A673 (cell line): ENCODE data around the gene AQP2. TPM values are rescaled to one million over a fixed set of nuclear protein-coding genes. Genes with fewer than 3 reads are reported as not detected.

ENCODE experiments used
- BruUV-seq: library from RNA; stranded (reverse); fragments of 400-500 nt; replicated peaks from 2 replicates; lab custom pipeline; 2021; lab: Mats Ljungman, UMichigan
- CTCF ChIA-PET: fragments of 300-600 bp; sonication (Branson Sonifier 250); formaldehyde crosslinking; loops from one replicate; lab custom pipeline; 2022; ENCODE audit warnings: antibody characterized with exemption; lab: Charles Lee
- POLR2A ChIA-PET: fragments of 300-600 bp; sonication (Branson Sonifier 250); formaldehyde crosslinking; loops from one replicate; lab custom pipeline; 2022; ENCODE audit warnings: antibody characterized with exemption; ENCODE audit not compliant: low non-redundant PET; lab: Charles Lee
- DNase-seq: peaks from one replicate; pipeline ENCODE4 v3.0.0-alpha.2; 2015; ENCODE audit warnings: low spot score
- H3K27ac ChIP-seq: fragments of 200-600 bp; sonication (generic); 2 replicates; pipeline ENCODE4 v1.5.1; 2016; ENCODE audit warnings: mixed run types, low read depth, mild to moderate bottlenecking, mixed read lengths, antibody characterized with exemption, low read length; ENCODE audit not compliant: poor library complexity, severe bottlenecking
- H3K27me3 ChIP-seq: fragments of 200-600 bp; sonication (generic); replicated peaks from 2 replicates; pipeline ENCODE4 v1.6.1; 2017; ENCODE audit warnings: mixed run types, low read depth, mild to moderate bottlenecking, mixed read lengths, antibody characterized with exemption, low read length; ENCODE audit not compliant: insufficient read depth, poor library complexity
- H3K36me3 ChIP-seq: fragments of 200-600 bp; sonication (generic); 2 replicates; pipeline ENCODE4 v1.6.1; 2016; ENCODE audit warnings: mixed run types, mild to moderate bottlenecking, mixed read lengths, antibody characterized with exemption, low read length; ENCODE audit not compliant: insufficient read depth, poor library complexity, severe bottlenecking
- H3K4me1 ChIP-seq: fragments of 200-600 bp; sonication (generic); 2 replicates; pipeline ENCODE4 v1.6.1; 2017; ENCODE audit warnings: mixed run types, mild to moderate bottlenecking, mixed read lengths, antibody characterized with exemption, low read length; ENCODE audit not compliant: insufficient read depth, poor library complexity, severe bottlenecking
- H3K4me3 ChIP-seq: fragments of 200-600 bp; sonication (generic); 2 replicates; pipeline ENCODE4 v1.5.1; 2016; ENCODE audit warnings: low read depth, mixed run types, mild to moderate bottlenecking, mixed read lengths, low read length; ENCODE audit not compliant: poor library complexity, severe bottlenecking
- H3K9me3 ChIP-seq: fragments of 200-600 bp; sonication (generic); 2 replicates; pipeline ENCODE4 v1.6.1; 2016; ENCODE audit warnings: mixed run types, low read depth, mild to moderate bottlenecking, mixed read lengths, antibody characterized with exemption, low read length; ENCODE audit not compliant: poor library complexity, severe bottlenecking
- EZH2 ChIP-seq: fragments of 200-600 bp; sonication (generic); IDR thresholded peaks from 2 replicates; pipeline ENCODE4 v1.6.1; 2017; ENCODE audit warnings: borderline replicate concordance, low read depth, mild to moderate bottlenecking, mixed read lengths, antibody characterized with exemption, low read length; ENCODE audit not compliant: poor library complexity, severe bottlenecking
- intact Hi-C: fragments of 100-400 bp; cut with micrococcal nuclease; formaldehyde crosslinking; loops from one replicate; pipeline ENCODE4 v1.10.0; 2022; ENCODE audit not compliant: unreplicated experiment
- total RNA-seq: library from RNA; stranded (reverse); gene quantifications from 2 replicates; pipeline ENCODE4 v1.2.3, GENCODE V29; 2021
- TF ChIP-seq, protein P1 (sequence below): fragments of 300-800, 200-600 bp; sonication (generic); conservative IDR thresholded peaks from 2 replicates; pipeline ENCODE4 v1.5.1; 2017; ENCODE audit warnings: low read depth, mild to moderate bottlenecking, antibody characterized with exemption, low read length, moderate library complexity, mixed read lengths

Gene AQP2
- total RNA-seq, 1 experiment from 2014 or later, result not detected

DNA sequence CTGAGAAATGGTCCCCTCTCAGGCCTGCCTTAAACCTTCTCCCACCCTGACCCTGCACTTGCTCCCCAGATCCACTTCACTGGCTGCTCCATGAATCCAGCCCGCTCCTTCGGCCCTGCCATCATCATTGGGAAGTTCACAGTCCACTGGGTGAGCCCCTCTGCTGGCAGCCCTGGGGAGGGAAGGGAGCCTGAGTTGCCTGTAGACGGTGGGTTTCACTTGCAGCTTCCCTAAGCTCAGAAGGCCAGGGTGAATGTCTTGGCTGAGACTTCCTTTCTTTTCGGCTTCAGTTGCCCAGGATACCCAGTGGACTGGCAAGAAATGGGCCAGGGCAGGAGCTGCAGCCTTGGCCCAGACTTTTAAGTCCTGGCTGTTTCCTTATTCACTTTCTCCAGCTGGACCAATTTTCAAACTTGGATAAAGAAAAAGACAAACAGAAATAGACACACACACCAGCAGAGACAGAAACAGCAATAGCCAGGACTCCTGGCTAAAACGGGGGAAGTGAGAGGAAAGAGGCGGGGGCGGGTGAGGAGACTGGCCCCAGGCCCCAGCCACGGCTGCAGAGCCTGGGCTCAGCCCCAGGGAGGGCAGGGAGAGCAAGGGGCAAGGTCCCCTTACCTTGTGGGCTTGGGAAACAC lies 24.3 kb downstream of the AQP2 start:
- ChIA-PET POLR2A (no interaction called here), CTCF (no interaction called here)
- no peak for DNase-seq
- Histone ChIP-seq H3K27ac (no peak overlapping the region), H3K27me3 (no peaks in the 10 kb centered on the region), H3K4me1 (no peaks in the 10 kb centered on the region), H3K36me3 (no peaks in the 10 kb centered on the region), H3K4me3 (no peak overlapping the region), H3K9me3 (no peaks in the 10 kb centered on the region)
- TF ChIP-seq, protein P1, sequence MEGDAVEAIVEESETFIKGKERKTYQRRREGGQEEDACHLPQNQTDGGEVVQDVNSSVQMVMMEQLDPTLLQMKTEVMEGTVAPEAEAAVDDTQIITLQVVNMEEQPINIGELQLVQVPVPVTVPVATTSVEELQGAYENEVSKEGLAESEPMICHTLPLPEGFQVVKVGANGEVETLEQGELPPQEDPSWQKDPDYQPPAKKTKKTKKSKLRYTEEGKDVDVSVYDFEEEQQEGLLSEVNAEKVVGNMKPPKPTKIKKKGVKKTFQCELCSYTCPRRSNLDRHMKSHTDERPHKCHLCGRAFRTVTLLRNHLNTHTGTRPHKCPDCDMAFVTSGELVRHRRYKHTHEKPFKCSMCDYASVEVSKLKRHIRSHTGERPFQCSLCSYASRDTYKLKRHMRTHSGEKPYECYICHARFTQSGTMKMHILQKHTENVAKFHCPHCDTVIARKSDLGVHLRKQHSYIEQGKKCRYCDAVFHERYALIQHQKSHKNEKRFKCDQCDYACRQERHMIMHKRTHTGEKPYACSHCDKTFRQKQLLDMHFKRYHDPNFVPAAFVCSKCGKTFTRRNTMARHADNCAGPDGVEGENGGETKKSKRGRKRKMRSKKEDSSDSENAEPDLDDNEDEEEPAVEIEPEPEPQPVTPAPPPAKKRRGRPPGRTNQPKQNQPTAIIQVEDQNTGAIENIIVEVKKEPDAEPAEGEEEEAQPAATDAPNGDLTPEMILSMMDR, result no peak
- no peak for TF ChIP-seq EZH2
- intact Hi-C loops, result no loop called here
- BruUV-seq, result no TSS peak

DNA sequence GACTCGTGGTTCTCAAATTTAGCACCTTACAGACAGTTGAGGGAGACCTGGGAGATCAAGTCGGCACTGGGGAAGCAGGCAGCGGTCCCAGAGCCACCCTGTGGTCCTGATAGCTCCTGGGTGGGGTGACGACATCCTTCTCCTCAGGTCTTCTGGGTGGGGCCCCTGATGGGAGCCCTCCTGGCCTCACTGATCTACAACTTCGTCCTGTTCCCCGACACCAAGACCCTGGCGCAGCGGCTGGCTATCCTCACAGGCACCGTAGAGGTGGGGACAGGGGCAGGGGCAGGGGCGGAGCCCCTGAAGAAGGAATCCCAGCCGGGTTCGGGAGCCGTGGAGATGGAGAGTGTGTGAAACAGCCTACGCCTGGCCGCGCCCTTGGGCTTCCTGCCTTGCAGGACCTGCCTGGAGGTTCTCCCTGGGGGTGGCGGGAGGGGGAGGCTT lies 24.8 kb downstream of the AQP2 start:
- POLR2A ChIA-PET, result interaction anchor here (0.5 kb wide), 1 partner anchor 546 kb away, joined by 22 read pairs; no protein-coding TSS in a partner anchor
- Histone ChIP-seq H3K27me3 (no peaks in the 10 kb centered on the region), H3K4me3 (no peak overlapping the region), H3K4me1 (no peaks in the 10 kb centered on the region), H3K36me3 (no peaks in the 10 kb centered on the region), H3K9me3 (no peaks in the 10 kb centered on the region), H3K27ac (no peak overlapping the region)
- BruUV-seq, result no TSS peak
- intact Hi-C loops, result no loop called here
- CTCF ChIA-PET, result no interaction called here
- no peak for DNase-seq
- TF ChIP-seq, protein P1, result no peak
- no peak for TF ChIP-seq EZH2

DNA sequence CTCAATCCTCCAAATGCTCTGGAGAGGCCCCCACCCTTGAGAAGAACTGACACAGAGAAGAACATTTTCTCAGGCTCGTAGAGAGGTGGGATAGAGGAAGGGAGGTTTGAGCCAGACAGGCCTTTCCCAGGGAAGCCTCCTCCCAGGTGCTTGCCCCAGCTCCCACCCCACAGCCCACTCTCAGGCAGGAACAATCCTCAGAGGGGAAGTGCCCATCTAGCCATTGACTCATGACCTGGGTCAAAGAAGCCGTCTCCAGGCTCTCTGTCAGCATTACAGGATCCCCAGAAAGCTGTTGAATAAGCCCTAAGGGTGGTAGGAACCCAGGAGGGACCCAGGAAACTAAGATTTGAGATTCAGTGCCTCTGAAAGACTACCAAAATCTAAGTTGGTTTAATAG lies 26.0 kb downstream of the AQP2 start:
- no peak for DNase-seq
- intact Hi-C loops, result no loop called here
- no TSS peak for BruUV-seq
- no peak for TF ChIP-seq EZH2
- TF ChIP-seq, protein P1, result no peak
- POLR2A ChIA-PET, result interaction anchor here (0.6 kb wide), 1 partner anchor 233 kb away, joined by 4 read pairs; no protein-coding TSS in a partner anchor
- Histone ChIP-seq H3K27ac (no peak overlapping the region), H3K27me3 (no peaks in the 10 kb centered on the region), H3K36me3 (no peaks in the 10 kb centered on the region), H3K9me3 (no peaks in the 10 kb centered on the region), H3K4me1 (no peaks in the 10 kb centered on the region), H3K4me3 (no peak overlapping the region)
- CTCF ChIA-PET, result no interaction called here
